HL-60 (cell line): Measurements from ENCODE around the gene AGA.

Experiments
- CTCF ChIP-seq: IDR thresholded peaks from one replicate; pipeline ENCODE4 v1.5.1; 2011; ENCODE audit warnings: low read length, control low read depth, inconsistent platforms; ENCODE audit not compliant: insufficient read depth
- POLR2AphosphoS5 ChIP-seq: IDR thresholded peaks from 2 replicates; pipeline ENCODE4 v1.6.1; 2012; ENCODE audit warnings: low read depth
- REST ChIP-seq: IDR thresholded peaks from 2 replicates; pipeline ENCODE4 v1.6.1; 2012; ENCODE audit warnings: low read depth; ENCODE audit not compliant: insufficient replicate concordance
- SPI1 ChIP-seq: IDR thresholded peaks from 2 replicates; pipeline ENCODE4 v1.6.1; 2012; ENCODE audit warnings: low read depth, mild to moderate bottlenecking, borderline replicate concordance

- TF ChIP-seq CTCF (no peak), POLR2AphosphoS5 (no peak), REST (no peak), SPI1 (no peak)
Observed at GRCh38 chr4:177396352-177396751, 45.9 kb downstream of the AGA start.
